ENCODE results near the gene METTL13. TPM values are rescaled to one million over a fixed set of nuclear protein-coding genes. Genes with fewer than 3 reads are reported as not detected.

METTL13 gene
- polyA plus RNA-seq, 1 donor (not counting 4 experiments of a cell fraction or from before 2014, with no cell fraction given), result 54.0 TPM

DNA sequence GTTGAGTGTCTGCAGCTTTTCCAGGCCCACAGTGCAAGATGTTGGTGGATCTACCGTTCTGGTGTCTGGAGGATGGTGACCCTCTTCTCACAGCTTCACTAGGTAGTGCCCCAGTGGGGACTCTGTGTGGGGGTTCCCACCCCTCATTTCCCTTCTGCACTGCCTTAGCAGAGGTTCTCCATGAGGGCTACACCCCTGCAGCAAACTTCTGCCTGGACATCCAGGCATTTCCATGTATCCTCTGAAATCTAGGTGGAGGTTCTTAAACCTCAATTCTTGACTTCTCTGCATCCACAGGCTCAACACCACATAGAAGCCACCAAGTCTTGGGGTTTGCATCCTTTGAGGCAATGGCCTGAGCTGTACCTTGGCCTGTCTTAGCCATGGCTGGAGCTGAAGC is 45.5 kb downstream of the METTL13 start:
- Histone ChIP-seq H3K9me3 (ENCODE audit: control insufficient read depth, low read depth, low read length) (peaks cover 5% of the 10 kb centered on the region), H2AFZ (ENCODE audit: control insufficient read depth, low read length) (no peak overlapping the region), H3K4me1 (ENCODE audit: control insufficient read depth, extremely low read depth, insufficient read depth, low read length) (no peaks in the 10 kb centered on the region), H3K9me1 (ENCODE audit: control insufficient read depth, extremely low read depth, insufficient read depth, low read length) (no peaks in the 10 kb centered on the region), H3K79me2 (ENCODE audit: control insufficient read depth, insufficient read depth, low read length) (no peaks in the 10 kb centered on the region), H3K27me3 (ENCODE audit: control insufficient read depth, extremely low read depth, insufficient read depth, low read length) (no peaks in the 10 kb centered on the region), H3K27ac (ENCODE audit: control insufficient read depth, insufficient read depth, low read length) (no peak overlapping the region), H4K20me1 (ENCODE audit: control insufficient read depth, extremely low read depth, insufficient read depth, low read length) (no peaks in the 10 kb centered on the region), H3K4me2 (ENCODE audit: control insufficient read depth, extremely low read depth, insufficient read depth, low read depth, low read length) (no peak overlapping the region), H3K36me3 (ENCODE audit: control insufficient read depth in 2 of 2, extremely low read depth in 1 of 2, insufficient read depth in 2 of 2, low read length in 2 of 2) (no peaks in the 10 kb centered on the region), H3K9ac (ENCODE audit: control insufficient read depth, extremely low read depth, insufficient read depth, low read length) (no peak overlapping the region), H3K4me3 (ENCODE audit: control insufficient read depth in 2 of 3, extremely low read depth in 1 of 3, insufficient read depth in 2 of 3, low read depth in 1 of 3, low read length in 3 of 3) (no peak overlapping the region)
- dilution Hi-C loops (cut with MboI; ENCODE audit: extremely low pct_ligation_motif_present, low sequenced_read_pairs), result no loop called here
- FAIRE-seq (no peak), DNase-seq (ENCODE audit: low read depth, low spot score) (no peak)
- TF ChIP-seq, protein P1, sequence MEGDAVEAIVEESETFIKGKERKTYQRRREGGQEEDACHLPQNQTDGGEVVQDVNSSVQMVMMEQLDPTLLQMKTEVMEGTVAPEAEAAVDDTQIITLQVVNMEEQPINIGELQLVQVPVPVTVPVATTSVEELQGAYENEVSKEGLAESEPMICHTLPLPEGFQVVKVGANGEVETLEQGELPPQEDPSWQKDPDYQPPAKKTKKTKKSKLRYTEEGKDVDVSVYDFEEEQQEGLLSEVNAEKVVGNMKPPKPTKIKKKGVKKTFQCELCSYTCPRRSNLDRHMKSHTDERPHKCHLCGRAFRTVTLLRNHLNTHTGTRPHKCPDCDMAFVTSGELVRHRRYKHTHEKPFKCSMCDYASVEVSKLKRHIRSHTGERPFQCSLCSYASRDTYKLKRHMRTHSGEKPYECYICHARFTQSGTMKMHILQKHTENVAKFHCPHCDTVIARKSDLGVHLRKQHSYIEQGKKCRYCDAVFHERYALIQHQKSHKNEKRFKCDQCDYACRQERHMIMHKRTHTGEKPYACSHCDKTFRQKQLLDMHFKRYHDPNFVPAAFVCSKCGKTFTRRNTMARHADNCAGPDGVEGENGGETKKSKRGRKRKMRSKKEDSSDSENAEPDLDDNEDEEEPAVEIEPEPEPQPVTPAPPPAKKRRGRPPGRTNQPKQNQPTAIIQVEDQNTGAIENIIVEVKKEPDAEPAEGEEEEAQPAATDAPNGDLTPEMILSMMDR (optimal IDR thresholded peaks at IDR 0.05 in 1 of 3, IDR thresholded peaks at IDR 0.05 in 1 of 3, conservative IDR thresholded peaks at IDR 0.05 in 1 of 3; ENCODE audit: extremely low read depth in 1 of 3, insufficient read depth in 2 of 3, low read length in 3 of 3), result no peak
- TF ChIP-seq EZH2 (IDR thresholded peaks at IDR 0.05; ENCODE audit: low read length), result no peak

DNA sequence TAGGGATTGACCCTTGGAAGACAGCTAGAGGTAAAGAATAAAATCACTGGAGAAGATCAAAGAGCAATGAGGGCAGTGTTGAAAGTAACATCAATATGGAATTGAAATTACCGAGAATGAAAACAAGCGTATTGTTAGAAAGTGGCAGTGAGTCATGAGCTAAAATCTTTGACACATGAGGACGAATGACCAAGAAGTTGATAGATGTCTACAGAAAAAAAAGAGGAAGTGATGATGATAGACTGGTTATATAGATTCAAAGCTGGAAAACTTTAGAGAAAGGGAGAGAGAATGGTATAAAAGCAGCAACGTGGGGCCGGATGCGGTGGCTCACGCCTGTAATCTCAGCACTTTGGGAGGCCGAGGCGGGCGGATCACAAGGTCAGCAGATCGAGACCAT is 47.3 kb downstream of the METTL13 start:
- TF ChIP-seq, protein P1 (optimal IDR thresholded peaks at IDR 0.05 in 1 of 3, IDR thresholded peaks at IDR 0.05 in 1 of 3, conservative IDR thresholded peaks at IDR 0.05 in 1 of 3; ENCODE audit: extremely low read depth in 1 of 3, insufficient read depth in 2 of 3, low read length in 3 of 3), result no peak
- no peak for TF ChIP-seq EZH2 (IDR thresholded peaks at IDR 0.05; ENCODE audit: low read length)
- peaks cover 5% of the 10 kb centered on the region for H3K9me3 ChIP-seq (ENCODE audit: control insufficient read depth, low read depth, low read length)
- H3K9ac ChIP-seq (ENCODE audit: control insufficient read depth, extremely low read depth, insufficient read depth, low read length), result no peak overlapping the region
- no peak overlapping the region for H2AFZ ChIP-seq (ENCODE audit: control insufficient read depth, low read length)
- DNase-seq (ENCODE audit: low read depth, low spot score), result no peak
- no peaks in the 10 kb centered on the region for H3K36me3 ChIP-seq (ENCODE audit: control insufficient read depth in 2 of 2, extremely low read depth in 1 of 2, insufficient read depth in 2 of 2, low read length in 2 of 2)
- H3K4me3 ChIP-seq (ENCODE audit: control insufficient read depth in 2 of 3, extremely low read depth in 1 of 3, insufficient read depth in 2 of 3, low read depth in 1 of 3, low read length in 3 of 3), result no peak overlapping the region
- H4K20me1 ChIP-seq (ENCODE audit: control insufficient read depth, extremely low read depth, insufficient read depth, low read length), result no peaks in the 10 kb centered on the region
- no peak overlapping the region for H3K4me2 ChIP-seq (ENCODE audit: control insufficient read depth, extremely low read depth, insufficient read depth, low read depth, low read length)
- no peaks in the 10 kb centered on the region for H3K9me1 ChIP-seq (ENCODE audit: control insufficient read depth, extremely low read depth, insufficient read depth, low read length)
- FAIRE-seq, result no peak
- dilution Hi-C loops (cut with MboI; ENCODE audit: extremely low pct_ligation_motif_present, low sequenced_read_pairs), result no loop called here
- no peaks in the 10 kb centered on the region for H3K79me2 ChIP-seq (ENCODE audit: control insufficient read depth, insufficient read depth, low read length)
- no peaks in the 10 kb centered on the region for H3K27me3 ChIP-seq (ENCODE audit: control insufficient read depth, extremely low read depth, insufficient read depth, low read length)
- H3K4me1 ChIP-seq (ENCODE audit: control insufficient read depth, extremely low read depth, insufficient read depth, low read length), result no peaks in the 10 kb centered on the region
- H3K27ac ChIP-seq (ENCODE audit: control insufficient read depth, insufficient read depth, low read length), result no peak overlapping the region
